Astrocyte of the cerebellum (primary cell): ENCODE results near the gene ACP7.
A peak's percentile ranks its signal among the peaks of the same experiment; 100 is the strongest.
"Not testable (repeated sequence)": the region's sequence is repeated elsewhere in the genome, so short reads cannot be mapped to it uniquely, and the experiment has no call there.

Experiments used
- DNase-seq: peaks from one replicate; pipeline ENCODE4 v3.0.0-alpha.2; 2011; ENCODE audit warnings: low read depth
- H3K4me3 ChIP-seq: 2 replicates; pipeline ENCODE4 v1.5.1; 2011; ENCODE audit warnings: mild to moderate bottlenecking, low read depth, low read length, moderate library complexity
- CTCF ChIP-seq: IDR thresholded peaks from 2 replicates; pipeline ENCODE4 v1.5.1; 2012; ENCODE audit warnings: low read length, low read depth, moderate library complexity, mild to moderate bottlenecking; ENCODE audit errors: missing control alignments
- in situ Hi-C: cut with HindIII; loops from 2 replicates; pipeline ENCODE4 v1.10.0; 2017; ENCODE audit warnings: low sequenced_read_pairs

The ACP7 gene

DNA sequence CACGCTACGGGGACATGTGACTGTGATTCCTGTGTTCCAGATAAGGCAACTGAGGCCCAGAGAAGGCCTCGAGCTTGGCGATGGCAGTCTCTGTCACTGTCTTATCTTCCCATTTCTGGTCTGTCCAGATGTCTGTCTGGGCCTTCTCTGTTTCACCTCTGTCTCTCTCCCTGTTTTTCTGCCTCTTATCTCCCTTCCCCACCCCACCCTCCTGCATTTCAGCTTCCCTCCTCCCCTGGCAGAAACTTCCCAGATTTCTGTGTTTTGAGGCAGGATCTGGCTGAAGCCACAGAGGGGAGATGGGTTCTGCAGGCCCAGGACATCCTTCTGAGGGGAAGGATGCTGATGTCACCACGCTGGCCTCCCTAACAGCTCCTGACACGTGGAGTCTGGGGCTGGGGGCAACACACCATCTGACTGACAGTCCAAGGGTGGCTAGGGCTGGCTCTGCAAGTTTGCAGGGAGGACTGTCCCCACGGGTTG is 55.8 kb downstream of the ACP7 start:
- in situ Hi-C loops = no loop called here
- DNase-seq = no peak
- no peak for TF ChIP-seq CTCF
- no peak overlapping the region for H3K4me3 ChIP-seq

- H3K4me3 ChIP-seq = no peak overlapping the region
- TF ChIP-seq CTCF = no peak
- no peak for DNase-seq
- in situ Hi-C loops = no loop called here
These were observed 56.4 kb downstream of the ACP7 start for GRCh38 chr19:39140594-39140993.

DNA sequence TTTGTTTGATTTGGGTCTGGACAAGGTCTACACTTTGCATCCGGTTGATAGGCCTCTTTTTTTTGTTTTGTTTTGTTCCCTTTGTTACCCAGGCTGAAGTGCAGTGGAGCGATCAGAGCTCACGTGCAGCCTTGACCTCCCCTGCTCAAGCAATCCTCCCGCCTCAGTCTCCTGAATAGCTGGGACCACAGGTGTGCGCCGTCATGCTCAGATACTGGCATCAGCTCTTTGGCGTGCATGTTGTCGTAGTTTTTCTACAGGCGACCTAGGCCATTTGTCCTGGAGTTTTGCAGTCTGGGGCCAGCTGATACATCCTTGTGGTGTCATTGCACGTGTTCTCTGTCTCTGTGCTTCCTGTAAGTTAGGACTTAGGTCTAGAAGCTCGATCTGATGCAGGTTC is 57.8 kb downstream of the ACP7 start:
- in situ Hi-C loops = no loop called here
- DNase-seq = no peak
- no peak for TF ChIP-seq CTCF
- H3K4me3 ChIP-seq = no peak overlapping the region

DNA sequence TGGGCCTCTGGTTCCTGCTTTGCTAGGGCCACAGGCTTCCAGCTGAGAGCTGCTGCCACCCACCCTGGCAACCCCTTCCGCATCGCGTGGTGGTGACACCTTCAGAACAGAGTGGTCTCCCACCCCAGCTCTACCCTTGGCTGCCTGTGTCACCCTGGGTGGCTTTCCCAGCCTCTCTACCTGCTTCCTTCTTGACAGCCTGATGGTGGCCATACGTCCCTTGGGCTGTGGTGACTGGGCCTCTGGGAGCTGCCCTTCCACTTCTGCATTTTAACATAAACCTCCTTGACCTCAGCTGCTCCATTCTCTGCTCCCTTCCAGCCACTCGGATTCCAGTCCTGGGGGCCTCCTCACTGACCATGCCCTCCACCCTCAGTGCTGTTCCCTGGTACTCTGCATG is 58.5 kb downstream of the ACP7 start:
- in situ Hi-C loops = no loop called here

DNA sequence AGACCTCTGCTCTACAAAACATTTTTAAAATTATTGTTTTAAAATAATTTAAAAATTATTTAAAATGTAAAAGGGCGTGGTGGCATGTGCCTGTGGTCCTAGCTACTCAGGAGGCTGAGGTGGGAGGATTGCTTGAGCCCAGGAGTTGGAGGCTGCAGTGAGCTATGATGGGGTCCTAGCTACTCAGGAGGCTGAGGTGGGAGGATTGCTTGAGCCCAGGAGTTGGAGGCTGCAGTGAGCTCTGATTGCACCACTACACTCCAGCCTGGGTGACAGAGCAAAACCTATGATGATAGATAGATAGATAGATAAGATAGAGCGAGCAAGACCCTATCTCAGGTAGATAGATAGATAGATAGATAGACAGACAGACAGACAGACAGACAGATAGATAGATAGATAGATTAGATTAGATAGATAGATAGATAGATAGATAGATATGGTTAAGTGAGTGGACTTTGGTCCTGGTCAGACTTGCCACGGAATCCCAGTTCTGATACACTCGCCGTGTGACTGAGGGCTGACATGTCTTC is 59.7 kb downstream of the ACP7 start:
- H3K4me3 ChIP-seq, DNase-seq, in situ Hi-C loops: not testable (repeated sequence)

More for the DNA sequence above, 58.5 kb downstream of the ACP7 start:
- TF ChIP-seq CTCF = no peak
- no peak overlapping the region for H3K4me3 ChIP-seq
- no peak for DNase-seq

DNA sequence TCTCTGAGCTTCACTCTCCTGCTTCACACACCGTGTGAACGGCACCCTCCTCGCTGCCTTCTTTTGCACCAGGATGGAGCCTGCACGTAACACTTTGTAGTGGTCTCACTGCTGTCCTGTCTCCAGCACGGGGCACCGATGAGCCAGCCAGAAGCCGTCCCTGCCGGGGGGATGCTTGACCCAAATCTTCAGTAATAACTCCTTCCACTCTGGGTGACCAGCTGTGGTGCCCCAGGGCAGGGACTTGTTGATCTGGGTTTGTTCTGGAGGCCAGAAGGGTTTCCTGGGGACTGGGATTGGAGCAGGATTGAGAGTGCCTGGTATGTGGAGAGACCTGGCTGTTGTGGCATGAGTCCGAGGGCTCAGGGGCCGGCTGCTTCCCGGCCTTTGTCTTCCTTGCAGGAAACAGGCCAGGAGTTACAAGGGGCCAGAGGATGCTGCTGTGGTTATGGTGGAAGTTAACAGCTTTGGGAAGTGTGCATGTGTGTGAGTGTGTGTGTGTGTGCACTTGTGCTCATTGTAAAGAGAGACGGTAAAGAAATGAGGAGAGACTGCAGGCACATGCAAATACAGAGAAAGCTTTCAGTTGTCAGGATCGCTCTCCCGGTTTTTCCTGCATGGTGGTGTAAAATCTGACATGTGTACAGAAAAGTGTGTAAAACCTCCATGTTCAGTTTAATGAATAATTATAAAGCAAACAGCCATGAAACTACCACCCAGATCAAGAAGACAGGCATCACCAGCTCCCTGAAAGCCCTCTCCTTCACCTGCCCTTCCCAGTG is 60.3 kb downstream of the ACP7 start:
- no peak overlapping the region for H3K4me3 ChIP-seq
- DNase-seq = peak; percentile 27
- in situ Hi-C loops = no loop called here
- no peak for TF ChIP-seq CTCF
